Adrenal gland (tissue), 12 donors: Measurements from ENCODE around the gene FAM181A. TPM values are rescaled to one million over a fixed set of nuclear protein-coding genes. Genes with fewer than 3 reads are reported as not detected.
A peak's percentile ranks its signal among the peaks of the same experiment; 100 is the strongest.

Experiments used
- DNase-seq, 7 donors: peaks; one replicate each; pipeline ENCODE4 v3.0.0-alpha.2; 2019 to 2020
- H3K27ac ChIP-seq, 5 donors: fragments of 200-600 bp; sonication (generic) in 4 of 5; 1 replicate in 3 of 5; 2 replicates in 2 of 5; pipeline versions ENCODE4 v1.5.1 to v1.8.0; 2016 to 2020; ENCODE audit warnings: mild to moderate bottlenecking in 1 of 5
- H3K27me3 ChIP-seq: fragments of 200-600 bp; 2 replicates; pipeline ENCODE4 v1.8.0; 2021
- H3K36me3 ChIP-seq, 2 donors: fragments of 200-600 bp; replicated peaks in 1 of 2; 1 replicate in 1 of 2; 2 replicates in 1 of 2; pipeline versions ENCODE4 v1.5.1 to v1.8.0; 2018 to 2022
- H3K4me1 ChIP-seq, 2 donors: fragments of 200-600 bp; replicated peaks in 1 of 2; 1 replicate in 1 of 2; 2 replicates in 1 of 2; pipeline versions ENCODE4 v1.5.1 to v1.8.0; 2018 to 2021
- H3K4me3 ChIP-seq, 4 donors: fragments of 200-600 bp; sonication (generic) in 3 of 4; one replicate each; pipeline ENCODE4 v1.5.1; 2016 to 2018
- H3K9me3 ChIP-seq, 3 donors: fragments of 200-600 bp; sonication (generic) in 1 of 3; replicated peaks in 1 of 3; 1 replicate in 2 of 3; 2 replicates in 1 of 3; pipeline versions ENCODE4 v1.5.1 to v1.8.0; 2016 to 2021
- CTCF ChIP-seq, 6 experiments: fragments of 450-650 bp in 4 of 6; fragments of 200-600 bp in 2 of 6; sonication (generic) in 1 of 6; IDR thresholded peaks; 1 replicate in 5 of 6; 2 replicates in 1 of 6; pipeline versions ENCODE4 v1.5.1 to v1.8.0; 2016 to 2021; ENCODE audit warnings: antibody characterized with exemption in 6 of 6, mild to moderate bottlenecking in 2 of 6, moderate library complexity in 1 of 6
- POLR2A ChIP-seq, 2 donors: fragments of 450-650 bp; IDR thresholded peaks; one replicate each; pipeline ENCODE4 v1.6.1; 2017; ENCODE audit warnings: antibody characterized with exemption in 2 of 2, mild to moderate bottlenecking in 2 of 2, moderate library complexity in 1 of 2
- WGBS, 4 donors: extraction: QIAGEN DNeasy Blood & Tissue Kit in 2 of 4; methylation state at CpG; one replicate each; pipeline versions ENCODE4 v1.1.5 to v1.1.7; 2013 to 2017; 5-methylcytosine and 5-hydroxymethylcytosine counted together
- intact Hi-C, 2 donors: fragments of 100-400 bp; cut with DNase I; formaldehyde crosslinking; loops; one replicate each; pipeline versions ENCODE4 v1.14.1 to v1.15.0; 2022 to 2023
- polyA plus RNA-seq, 3 donors: library from polyadenylated mRNA; stranded (reverse); fragments of 200-250 nt in 2 of 3; fragments of 350-450 nt in 1 of 3; fragmentation: Illumina TruSeq in 1 of 3; extraction: RNeasy Lipid Tissue Mini Kit (QIAGEN cat#74804) in 1 of 3; gene quantifications; one replicate each; pipeline ENCODE4 v1.2.3, GENCODE V29; 2013 to 2014
- total RNA-seq, 9 donors: library from RNA; depleted of rRNA in 4 of 9; stranded (reverse); fragments of >200 nt in 4 of 9; fragments of 120-200 nt in 1 of 9; fragmentation: NEBNext Ultra II Directional in 1 of 9; extraction: Animal tissue kit (Norgen Biotek cat#: 25700) in 1 of 9; gene quantifications; one replicate each; pipeline versions ENCODE4 v1.1.0 to v1.2.4, GENCODE V29; 2013 to 2023
- donor health status: healthy with polysubstance abuse.
- donor health status: Bipolar disorder and iron deficiency.
- donor health status: DM: yes; HTN: yes; CAD: no.
- donor health status: DM: no; HTN: no; CAD: no.
- donor health status: DM: no; HTN: no; CAD: no.
- donor health status: DM: yes; HTN: yes; CAD: no.

The FAM181A gene
- total and polyA plus RNA-seq, 12 donors = not detected

- H3K9me3 ChIP-seq = no peaks in the 10 kb centered on the region
- H3K4me1 ChIP-seq = peaks cover 9 to 27% of the 10 kb centered on the region in 2 donors
- H3K36me3 ChIP-seq = no peaks in the 10 kb centered on the region
- TF ChIP-seq POLR2A (IDR thresholded peaks at IDR 0.05) (no peak), CTCF (IDR thresholded peaks at IDR 0.05) (no peak)
- no peak for DNase-seq
- H3K4me3 ChIP-seq = no peak overlapping the region
- WGBS, 4 donors = 93 to 96% (median 95%) methylated on average over 16 of the region's 16 CpGs
- H3K27me3 ChIP-seq = no peaks in the 10 kb centered on the region
- H3K27ac ChIP-seq = no peak overlapping the region
- intact Hi-C loops = no loop called here
Measured at GRCh38 chr14:93957751-93958566, 30.8 kb downstream of the FAM181A start.

GRCh38 chr14:93958567-93959238, 31.6 kb downstream of the FAM181A start:
- Histone ChIP-seq H3K4me3 (no peak overlapping the region), H3K4me1 (peaks cover 9 to 26% of the 10 kb centered on the region in 2 donors), H3K9me3 (no peaks in the 10 kb centered on the region), H3K27ac (peak overlapping the region in 2 of 5 donors; percentile 67 to 75), H3K36me3 (no peaks in the 10 kb centered on the region), H3K27me3 (no peaks in the 10 kb centered on the region)
- no peak for DNase-seq
- intact Hi-C loops = no loop called here
- 84 to 89% (median 86%) methylated on average over 6 to 7 of the region's 7 CpGs for WGBS, 4 donors
- no peak for TF ChIP-seq POLR2A (IDR thresholded peaks at IDR 0.05)
- TF ChIP-seq CTCF (IDR thresholded peaks at IDR 0.05) = no peak

GRCh38 chr14:93959239-93960107, 32.3 kb downstream of the FAM181A start:
- no peaks in the 10 kb centered on the region for H3K36me3 ChIP-seq
- no peaks in the 10 kb centered on the region for H3K9me3 ChIP-seq
- no peaks in the 10 kb centered on the region for H3K27me3 ChIP-seq
- peak overlapping the region in 3 of 5 donors; percentile 17 to 75 (median 67) for H3K27ac ChIP-seq
- intact Hi-C loops = no loop called here
- H3K4me1 ChIP-seq = peaks cover 9 to 18% of the 10 kb centered on the region in 2 donors
- H3K4me3 ChIP-seq = no peak overlapping the region
- TF ChIP-seq POLR2A (IDR thresholded peaks at IDR 0.05) (no peak), CTCF (IDR thresholded peaks at IDR 0.05) (no peak)
- peak; percentile 70 to 94 (median 88) for DNase-seq
- 45 to 69% (median 59%) methylated on average over 13 to 23 of the region's 23 CpGs for WGBS, 4 donors

- intact Hi-C loops = no loop called here
- Histone ChIP-seq H3K9me3 (no peaks in the 10 kb centered on the region), H3K4me1 (peaks cover 9 to 17% of the 10 kb centered on the region in 2 donors)
Measured at GRCh38 chr14:93960108-93960475, 32.9 kb downstream of the FAM181A start.

More at GRCh38 chr14:93960108-93960475, 32.9 kb downstream of the FAM181A start:
- DNase-seq = no peak
- H3K27me3 ChIP-seq = no peaks in the 10 kb centered on the region
- H3K36me3 ChIP-seq = no peaks in the 10 kb centered on the region
- TF ChIP-seq CTCF (IDR thresholded peaks at IDR 0.05) = no peak
- no peak for TF ChIP-seq POLR2A (IDR thresholded peaks at IDR 0.05)
- H3K4me3 ChIP-seq = no peak overlapping the region
- H3K27ac ChIP-seq = peak overlapping the region in 3 of 5 donors; percentile 17 to 75 (median 67)
